HG02642 (cell line): Measurements from ENCODE around the gene CDH1.
A peak's percentile ranks its signal among the peaks of the same experiment; 100 is the strongest.

ENCODE experiments used
- ATAC-seq: cut with Tn5 transposase; IDR thresholded peaks from one replicate; pipeline ENCODE4 v1.9.1; 2021; ENCODE audit warnings: mild to moderate bottlenecking; ENCODE audit not compliant: unreplicated experiment, poor library complexity

CDH1 gene

GRCh38 chr16:68756239-68756915 lies 19.3 kb downstream of the CDH1 start:
- peak; percentile 51 for ATAC-seq

GRCh38 chr16:68757625-68757935 lies 20.5 kb downstream of the CDH1 start:
- ATAC-seq, result no peak

DNA sequence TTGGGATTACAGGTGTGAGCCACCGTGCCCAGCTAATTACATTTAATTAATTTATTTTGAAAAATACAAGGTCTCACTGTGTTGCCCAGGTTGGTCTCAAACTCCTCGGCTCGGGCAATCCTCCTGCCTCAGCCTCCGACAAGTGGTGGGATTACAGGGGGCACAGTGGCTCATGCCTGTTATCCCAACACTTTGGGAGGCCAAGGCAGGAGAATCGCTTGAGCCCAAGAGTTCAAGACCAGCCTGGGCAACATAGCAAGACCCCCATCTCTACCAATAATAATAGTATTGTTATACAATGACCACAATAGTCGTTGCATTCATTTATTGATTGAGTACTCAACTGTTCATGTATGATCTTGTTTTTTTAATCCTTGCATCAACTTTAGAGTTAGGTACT lies 22.0 kb downstream of the CDH1 start:
- ATAC-seq, result no peak

DNA sequence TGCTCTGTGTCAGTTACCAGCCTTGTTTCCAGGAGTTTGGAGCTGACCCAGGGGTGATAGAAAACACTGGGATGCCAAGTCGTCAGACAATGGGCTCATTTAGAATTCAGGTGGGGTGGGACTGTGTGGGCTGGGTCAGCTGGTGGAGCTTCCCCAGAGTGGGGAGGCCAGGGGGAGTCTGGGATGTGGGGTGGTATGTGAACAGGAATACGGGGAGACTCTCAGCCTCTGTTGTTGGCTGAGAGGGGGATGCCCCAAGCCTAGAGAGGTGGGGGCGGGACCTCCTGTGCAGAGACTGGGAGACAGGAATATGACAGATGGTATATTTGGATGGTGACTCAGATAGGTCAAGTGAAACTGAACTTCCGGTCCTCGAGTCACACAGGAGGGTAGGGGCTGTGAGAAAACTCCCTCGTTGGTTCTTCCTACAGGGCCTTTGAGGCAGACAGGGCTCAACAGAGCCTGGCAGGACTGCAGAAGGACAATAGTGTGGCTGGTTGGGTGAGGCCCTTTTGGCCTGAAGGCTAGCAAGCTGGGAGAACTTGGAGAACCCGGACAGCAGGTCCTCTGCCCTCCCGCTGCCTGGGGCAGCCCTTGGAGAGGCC lies 23.7 kb downstream of the CDH1 start:
- peak; percentile 64 for ATAC-seq

GRCh38 chr16:68762996-68763756 lies 26.1 kb downstream of the CDH1 start:
- ATAC-seq, result no peak

GRCh38 chr16:68764862-68765261 lies 27.8 kb downstream of the CDH1 start:
- ATAC-seq, result no peak

GRCh38 chr16:68767581-68767980 lies 30.5 kb downstream of the CDH1 start:
- ATAC-seq, result no peak

DNA sequence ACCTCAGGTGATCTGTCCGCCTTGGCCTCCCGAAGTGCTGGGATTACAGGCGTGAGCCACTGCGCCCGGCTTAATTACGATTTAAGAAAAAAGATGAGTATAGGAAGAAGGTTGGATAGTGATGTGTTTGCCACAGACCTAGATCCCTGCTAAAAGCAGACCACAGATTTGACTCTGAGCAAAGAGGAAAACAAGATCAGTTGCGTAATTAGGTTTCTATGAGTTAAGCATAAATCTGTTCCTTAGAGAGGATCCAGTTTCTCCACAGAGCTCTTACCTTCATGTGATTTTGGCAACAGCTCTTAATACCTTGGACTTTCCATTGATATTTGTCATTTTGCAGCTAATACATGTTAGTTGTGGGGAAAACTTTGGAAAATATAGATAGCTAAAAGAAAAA lies 31.1 kb downstream of the CDH1 start:
- no peak for ATAC-seq

GRCh38 chr16:68768771-68769170 lies 31.7 kb downstream of the CDH1 start:
- no peak for ATAC-seq

DNA sequence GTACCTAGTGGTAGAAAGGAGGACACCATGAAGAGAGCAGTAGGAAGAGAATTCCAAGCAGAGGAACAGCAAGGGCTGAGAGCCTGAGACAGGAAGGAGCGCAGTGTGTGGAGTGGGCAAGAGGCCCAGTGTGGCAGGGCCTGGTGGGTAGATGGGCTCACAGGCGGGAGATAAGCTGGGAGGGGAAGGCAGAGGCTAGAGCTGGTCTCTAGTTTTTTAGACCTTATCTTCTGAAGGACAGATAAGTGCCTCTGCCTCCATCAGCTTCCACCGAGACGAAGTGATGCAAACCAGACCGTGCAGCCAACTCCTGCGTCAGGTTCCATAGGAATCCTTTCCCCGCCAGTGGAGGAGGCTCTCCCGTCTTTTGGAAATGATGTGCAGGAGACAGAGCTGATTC lies 33.6 kb downstream of the CDH1 start:
- no peak for ATAC-seq

DNA sequence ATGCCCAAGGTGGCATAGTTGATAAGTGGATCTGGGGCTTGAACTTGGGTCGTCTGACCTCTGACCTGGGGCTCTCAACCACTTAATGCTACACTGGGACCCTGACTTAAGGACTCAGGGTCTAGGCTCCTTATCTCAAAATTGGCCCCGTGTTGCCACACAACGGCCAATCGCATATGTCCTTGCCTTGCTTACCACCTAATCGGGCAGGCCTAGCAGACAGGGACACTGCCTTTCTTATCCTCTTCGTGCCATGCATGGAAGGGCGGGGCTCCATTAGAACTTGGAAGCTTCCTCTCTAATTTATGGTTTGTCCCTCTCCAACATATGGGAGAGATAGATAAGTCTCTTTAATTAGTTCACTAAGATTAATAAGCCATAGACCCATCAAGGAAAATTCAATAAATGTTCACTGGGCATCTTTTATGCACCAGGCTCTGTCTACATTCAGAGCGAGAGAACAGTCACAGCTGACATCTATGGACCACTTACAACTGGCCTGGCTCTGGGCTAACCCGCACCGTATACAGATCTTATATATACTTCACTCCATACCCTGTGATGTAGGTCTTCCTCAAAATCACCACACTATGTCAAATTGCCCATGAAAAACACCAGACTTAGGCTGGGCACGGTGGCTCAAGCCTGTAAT lies 35.1 kb downstream of the CDH1 start:
- no peak for ATAC-seq

DNA sequence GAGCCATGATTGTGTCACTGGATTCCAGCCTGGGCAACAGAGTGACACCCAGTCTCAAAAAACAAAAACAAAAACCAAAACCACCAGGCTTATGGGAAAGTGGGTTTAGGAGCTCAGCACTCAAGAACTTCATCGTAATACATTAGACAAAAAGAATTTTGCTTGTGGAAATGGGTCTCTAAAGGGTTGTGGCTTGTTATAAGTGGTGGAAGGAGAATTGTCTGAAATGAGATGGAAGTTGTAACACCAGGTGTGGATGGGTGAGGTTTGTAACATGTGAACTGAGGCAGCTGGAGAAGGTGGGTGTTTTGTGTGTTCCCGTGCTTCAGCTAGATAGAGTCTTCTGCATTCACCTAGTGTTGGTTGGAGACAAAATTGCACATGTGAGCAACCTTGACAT lies 35.8 kb downstream of the CDH1 start:
- ATAC-seq, result no peak

- no peak for ATAC-seq
These were observed 38.0 kb downstream of the CDH1 start for GRCh38 chr16:68774982-68775634.

DNA sequence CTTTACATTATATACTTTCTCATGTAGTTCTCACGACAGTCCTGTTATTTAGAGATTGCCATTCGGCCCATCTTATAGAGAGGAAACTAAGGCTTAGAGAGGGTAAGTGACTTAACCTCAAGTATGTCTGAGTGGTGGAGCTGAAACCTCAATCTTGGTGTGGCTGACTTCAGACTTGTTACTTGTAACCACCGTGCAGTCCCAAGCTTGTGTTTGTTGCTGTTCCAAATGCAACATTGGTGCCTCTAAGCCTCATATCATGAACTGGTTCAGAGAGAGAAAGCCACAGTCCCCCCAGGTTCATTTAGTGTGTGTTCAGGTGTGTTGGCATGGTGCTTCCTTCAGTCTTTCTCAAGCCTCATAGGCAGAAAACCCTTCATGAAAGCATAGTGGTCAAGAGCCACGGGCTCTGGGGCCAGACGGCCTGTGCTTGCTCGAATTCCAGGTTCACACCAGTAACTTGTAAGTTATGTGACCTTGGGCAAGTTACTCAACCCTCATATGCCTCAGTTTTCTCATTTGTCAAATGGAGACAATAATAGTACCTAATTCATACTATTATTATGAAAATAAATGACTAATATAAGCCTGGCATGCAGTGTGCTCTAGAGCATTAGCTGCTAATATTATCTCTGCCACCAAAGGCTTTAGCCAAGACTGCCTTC lies 39.9 kb downstream of the CDH1 start:
- peak; percentile 48 for ATAC-seq

- ATAC-seq, result no peak
These were observed 41.6 kb downstream of the CDH1 start for GRCh38 chr16:68778551-68779231.

GRCh38 chr16:68779891-68780290 lies 42.8 kb downstream of the CDH1 start:
- no peak for ATAC-seq

DNA sequence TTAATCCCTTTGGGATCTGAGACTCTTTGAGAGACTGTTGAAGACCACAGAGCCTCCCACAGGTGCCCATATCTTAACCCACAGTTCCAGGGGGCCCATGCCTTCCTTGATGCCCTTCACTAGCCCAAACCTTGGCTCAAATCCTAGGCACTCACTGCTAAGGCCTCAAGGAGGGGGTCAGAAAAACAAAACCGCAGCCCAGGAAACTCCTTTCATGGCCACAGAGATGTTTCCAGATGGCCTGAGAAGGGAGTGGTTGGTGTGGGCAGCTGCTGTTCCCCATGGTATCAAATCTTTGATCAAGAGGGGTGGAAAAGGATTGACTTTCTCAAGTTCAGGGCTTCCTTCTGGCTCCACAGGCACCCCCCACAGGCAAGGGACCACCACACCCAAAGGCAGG lies 44.7 kb downstream of the CDH1 start:
- peak; percentile 3 for ATAC-seq

DNA sequence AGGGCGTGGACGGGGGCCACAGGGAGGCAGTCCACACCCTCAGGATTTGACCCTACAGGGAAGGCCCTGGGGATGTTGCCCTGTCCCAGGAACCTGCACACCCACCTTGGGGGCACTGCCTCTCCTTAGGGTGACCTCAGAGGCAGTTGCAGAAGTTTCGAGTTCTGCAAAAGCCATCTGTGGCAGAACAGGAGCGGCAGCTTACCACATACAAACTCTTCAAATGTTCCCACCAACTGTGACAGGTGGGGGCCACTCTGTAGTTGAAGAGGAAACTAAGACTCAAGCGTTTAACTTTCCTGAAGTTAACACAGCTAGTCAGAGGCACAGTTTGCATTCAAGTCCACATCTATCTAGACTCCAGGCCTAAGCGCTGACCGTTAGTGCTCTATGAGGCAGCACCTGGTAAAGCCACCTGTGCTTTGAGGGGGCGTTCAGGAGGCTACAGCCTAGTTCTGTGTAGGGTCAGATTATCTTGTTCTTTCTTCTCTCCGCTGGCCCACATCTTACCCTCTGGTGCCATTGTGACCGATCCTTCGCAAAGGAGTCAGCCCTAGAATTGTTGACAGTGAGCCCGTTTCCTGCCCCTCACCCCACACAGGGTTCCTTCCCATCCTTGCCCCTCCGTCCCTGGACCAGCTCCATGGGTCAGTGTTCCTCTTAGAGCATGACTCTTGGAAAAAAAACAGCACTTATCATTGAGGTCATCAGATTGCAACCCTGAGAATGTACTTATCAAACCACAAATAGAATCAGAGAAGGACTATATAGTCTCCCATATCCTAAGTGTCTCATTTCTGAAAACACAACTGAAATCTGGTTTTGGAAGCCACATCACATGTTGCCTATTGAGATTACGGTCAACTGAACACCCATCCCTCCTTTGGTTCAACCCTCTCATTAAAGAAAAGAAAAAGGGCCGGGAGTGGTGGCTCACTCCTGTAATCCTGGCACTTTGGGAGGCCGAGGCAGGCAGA lies 45.4 kb downstream of the CDH1 start:
- ATAC-seq, result peak; percentile 64

DNA sequence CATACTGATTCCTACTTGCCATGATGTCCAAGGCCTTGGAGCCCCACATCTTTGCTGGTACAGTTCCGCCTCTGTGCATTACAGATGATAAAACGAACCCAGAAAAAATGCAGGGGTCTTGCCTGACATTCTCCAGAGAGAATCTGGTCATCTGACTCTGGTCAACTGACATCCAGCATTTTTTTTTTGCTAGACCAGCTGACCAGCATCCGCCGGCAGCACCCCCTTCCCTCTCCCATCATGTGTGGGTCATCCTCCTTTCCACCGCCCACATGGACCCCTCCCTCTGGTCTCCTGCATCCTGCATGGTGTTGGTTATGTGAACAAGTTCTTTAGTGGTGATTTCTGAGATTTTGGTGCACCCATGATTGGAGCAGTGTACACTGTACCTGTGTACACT lies 47.1 kb downstream of the CDH1 start:
- ATAC-seq, result no peak
